ENCODE data around the gene GRAMD1A. TPM values are rescaled to one million over a fixed set of nuclear protein-coding genes. Genes with fewer than 3 reads are reported as not detected.

Gene GRAMD1A
- total and polyA plus RNA-seq, 2 of the 8 experiments (the other 6 are each of a cell fraction or from before 2014, with no cell fraction given): 113 to 154 TPM

DNA sequence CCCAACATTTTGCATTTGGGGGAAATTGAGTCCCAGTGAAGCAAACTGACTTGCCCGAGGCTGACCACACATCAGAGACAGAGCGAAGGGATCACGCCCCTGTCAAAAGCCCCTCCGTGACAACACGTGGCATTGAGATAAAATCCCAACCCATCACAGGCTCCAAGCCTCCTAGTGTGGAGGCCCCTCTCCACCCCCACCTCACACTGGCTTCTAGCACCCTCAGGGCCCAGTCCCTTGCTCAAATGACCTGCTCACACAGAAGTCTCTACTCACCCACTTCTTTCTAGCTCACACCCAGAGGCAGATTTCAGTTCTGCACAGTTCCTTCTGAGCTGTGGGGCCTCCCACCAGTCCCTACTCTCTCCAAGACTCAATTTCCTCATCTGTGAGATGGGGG is 51.7 kb downstream of the GRAMD1A start:
- H2BK12ac ChIP-seq (ENCODE audit: low read depth, low read length): no peak overlapping the region
- no peak overlapping the region for H3K14ac ChIP-seq (ENCODE audit: insufficient read length)
- no peaks in the 10 kb centered on the region for H3K79me1 ChIP-seq (ENCODE audit: low read depth, low read length)
- H4K8ac ChIP-seq (ENCODE audit: extremely low read depth, insufficient read depth, low read length): no peak overlapping the region; the same call in 1 of the 2 replicates
- no peak overlapping the region for H4K91ac ChIP-seq (replicated peaks; ENCODE audit: insufficient read length, low read length)
- no peaks in the 10 kb centered on the region for H3K23me2 ChIP-seq (ENCODE audit: low read depth, low read length)
- no peaks in the 10 kb centered on the region for H4K20me1 ChIP-seq (replicated peaks in 1 of 2; ENCODE audit: control insufficient read depth in 1 of 2, insufficient read depth in 2 of 2, low read length in 2 of 2)
- 79% methylated on average over 5 of the region's 5 CpGs; no CpG with 5 or more reads in 1 of the 2 experiments for WGBS, 2 experiments (ENCODE audit: extremely low coverage in 1 of 2, insufficient coverage in 1 of 2, insufficient read length in 1 of 2, insufficient replicate concordance in 2 of 2, low coverage in 1 of 2, low lambda C conversion rate in 2 of 2, missing lambda C conversion rate in 1 of 2)
- no peak overlapping the region for H3K4me2 ChIP-seq (ENCODE audit: insufficient read depth in 1 of 2, low read depth in 2 of 2, low read length in 2 of 2)
- no peaks in the 10 kb centered on the region for H3K9me3 ChIP-seq (ENCODE audit: insufficient read depth in 2 of 2, low read depth in 1 of 2, low read length in 1 of 2)
- H3K56ac ChIP-seq (replicated peaks; ENCODE audit: insufficient read length, low read depth, low read length): no peak overlapping the region
- H3K79me2 ChIP-seq (ENCODE audit: control insufficient read depth in 1 of 2, insufficient read depth in 2 of 2, low read length in 2 of 2): no peaks in the 10 kb centered on the region
- FAIRE-seq (no peak), DNase-seq (ENCODE audit: low read depth in 1 of 2, low spot score in 2 of 2) (no peak)
- H2BK20ac ChIP-seq (ENCODE audit: low read length): no peak overlapping the region
- no peak overlapping the region for H2BK5ac ChIP-seq (ENCODE audit: low read depth, low read length)
- ChIA-PET CTCF (ENCODE audit: partially characterized antibody) (interaction anchor here (1.3 to 13.0 kb wide), 5 partner anchors 9 to 101 kb away, joined by 3 to 56 read pairs (median 4); no protein-coding TSS in a partner anchor), POLR2A (ENCODE audit: partially characterized antibody) (interaction anchor here (1.0 to 2.1 kb wide), 5 partner anchors 11 to 554 kb away, joined by 3 to 9 read pairs (median 3); no protein-coding TSS in a partner anchor)
- H3K36me3 ChIP-seq (ENCODE audit: control insufficient read depth in 2 of 4, insufficient read depth in 4 of 4, low read length in 3 of 4): no peaks in the 10 kb centered on the region; a peak in 1 of 8 replicates
- no peak overlapping the region for H3K4me3 ChIP-seq (ENCODE audit: extremely low read depth in 1 of 4, insufficient read depth in 2 of 4, low read depth in 3 of 4, low read length in 4 of 4)
- H4K5ac ChIP-seq (ENCODE audit: insufficient read length, low read depth, low read length): no peak overlapping the region
- no peak overlapping the region for H3K23ac ChIP-seq (ENCODE audit: insufficient read length)
- no peak overlapping the region for H2AFZ ChIP-seq (ENCODE audit: low read length)
- peaks cover 0 to 11% (median 2%) of the 10 kb centered on the region in 4 experiments; a peak in 5 of 7 replicates for H3K4me1 ChIP-seq (replicated peaks in 1 of 4; ENCODE audit: control insufficient read depth in 3 of 4, insufficient read depth in 4 of 4, low read length in 3 of 4)
- H3K18ac ChIP-seq (ENCODE audit: extremely low read depth, low read length): no peak overlapping the region
- TF ChIP-seq JUN (IDR thresholded peaks at IDR 0.05; ENCODE audit: low read depth, low read length) (no peak), KDM4A (IDR thresholded peaks at IDR 0.05; ENCODE audit: low read depth, low read length, severe bottlenecking) (no peak), FOSL1 (IDR thresholded peaks at IDR 0.05; ENCODE audit: insufficient read depth, low read depth, low read length) (no peak), CTBP2 (IDR thresholded peaks at IDR 0.05; ENCODE audit: borderline replicate concordance, insufficient read depth, insufficient read length, low read length) (no peak), GTF2F1 (IDR thresholded peaks at IDR 0.05; ENCODE audit: borderline replicate concordance, low read depth, low read length) (no peak), HDAC6 (IDR thresholded peaks at IDR 0.05; ENCODE audit: low read depth, low read length) (no peak), EGR1 (IDR thresholded peaks at IDR 0.05; ENCODE audit: borderline replicate concordance, low read depth, low read length) (no peak), USF2 (IDR thresholded peaks at IDR 0.05; ENCODE audit: low read length) (no peak)
- TF ChIP-seq, protein P1, sequence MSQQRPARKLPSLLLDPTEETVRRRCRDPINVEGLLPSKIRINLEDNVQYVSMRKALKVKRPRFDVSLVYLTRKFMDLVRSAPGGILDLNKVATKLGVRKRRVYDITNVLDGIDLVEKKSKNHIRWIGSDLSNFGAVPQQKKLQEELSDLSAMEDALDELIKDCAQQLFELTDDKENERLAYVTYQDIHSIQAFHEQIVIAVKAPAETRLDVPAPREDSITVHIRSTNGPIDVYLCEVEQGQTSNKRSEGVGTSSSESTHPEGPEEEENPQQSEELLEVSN (IDR thresholded peaks at IDR 0.05): no peak
- no peak overlapping the region for H3K27ac ChIP-seq (ENCODE audit: low read depth, low read length)
- no peak overlapping the region for H3K9ac ChIP-seq (replicated peaks in 1 of 4; ENCODE audit: extremely low read depth in 1 of 4, low read depth in 3 of 4, low read length in 3 of 4)
- no peak overlapping the region for H2BK15ac ChIP-seq (ENCODE audit: low read length)
- no peak overlapping the region for H2BK120ac ChIP-seq (replicated peaks; ENCODE audit: low read depth, low read length)
- no peaks in the 10 kb centered on the region for H3K27me3 ChIP-seq (replicated peaks in 1 of 4; ENCODE audit: control insufficient read depth in 3 of 4, extremely low read depth in 1 of 4, insufficient read depth in 3 of 4, low read length in 3 of 4)
- H3K4ac ChIP-seq (replicated peaks; ENCODE audit: insufficient read length, low read depth, low read length): no peak overlapping the region
- no peak overlapping the region for H2AK5ac ChIP-seq (ENCODE audit: low read depth, low read length)

Measured in H1 (cell line).